ENCODE results near the gene ADAT1. TPM values are rescaled to one million over a fixed set of nuclear protein-coding genes. Genes with fewer than 3 reads are reported as not detected.

The ADAT1 gene
- total RNA-seq, 1 experiment from 2014 or later: 66.0 TPM

Other genes starting within 250 kb of the ADAT1 start
- gene CFDP1, start 189.8 kb downstream of the ADAT1 start, total RNA-seq (2014; rRNA removed): 57.5 and 63.3 TPM in 2 replicates
- gene TMEM170A, start 158.6 kb downstream of the ADAT1 start, total RNA-seq (2014; rRNA removed): 9.7 and 11.7 TPM in 2 replicates
- 1.8 and 1.9 TPM in 2 replicates for gene CHST6, start 127.8 kb downstream of the ADAT1 start, total RNA-seq (2014; rRNA removed)
- not detected in 2 replicates for gene CHST5, start 87.2 kb downstream of the ADAT1 start, total RNA-seq (2014; rRNA removed)
- gene TMEM231, start 67.0 kb downstream of the ADAT1 start, total RNA-seq (2014; rRNA removed): 6.2 and 8.3 TPM in 2 replicates
- 53.7 and 59.0 TPM in 2 replicates for gene GABARAPL2, start 56.9 kb downstream of the ADAT1 start, total RNA-seq (2014; rRNA removed)
- 198 and 202 TPM in 2 replicates for gene KARS1, start 24.4 kb upstream of the ADAT1 start, total RNA-seq (2014; rRNA removed)
- 53.2 and 60.0 TPM in 2 replicates for gene TERF2IP, start 24.5 kb upstream of the ADAT1 start, total RNA-seq (2014; rRNA removed)
- not detected in 2 replicates for gene CPHXL2, start 53.7 kb upstream of the ADAT1 start, total RNA-seq (2014; rRNA removed)
- not detected in 2 replicates for gene DUXB, start 78.2 kb upstream of the ADAT1 start, total RNA-seq (2014; rRNA removed)
- not detected in 2 replicates for gene CPHXL, start 103.2 kb upstream of the ADAT1 start, total RNA-seq (2014; rRNA removed)